ENCODE measurements around the gene KPNB1. TPM values are rescaled to one million over a fixed set of nuclear protein-coding genes. Genes with fewer than 3 reads are reported as not detected.

Gene KPNB1
- total RNA-seq, 1 experiment from 2014 or later: 742 TPM

GRCh38 chr17:47694581-47695428 lies 45.1 kb downstream of the KPNB1 start:
- Histone ChIP-seq H3K27ac (ENCODE audit: insufficient read length, low read depth, low read length) (no peak overlapping the region), H3K23ac (ENCODE audit: insufficient read length, low read depth, low read length) (no peak overlapping the region)

More at GRCh38 chr17:47694581-47695428, 45.1 kb downstream of the KPNB1 start:
- Mint-ChIP-seq H3K4me1 (peaks cover 28 to 42% of the 10 kb centered on the region in 2 experiments), H3K9me3 (no peaks in the 10 kb centered on the region; a peak in 1 of 5 replicates), H3K4me3 (peak overlapping the region; percentile 79 to 97), H3K27ac (peak overlapping the region in 2 of 3 experiments; percentile 4 to 22; a peak in 2 of 7 replicates), H3K36me3 (ENCODE audit: insufficient read depth in 1 of 3, low read depth in 3 of 3) (peaks cover 0 to 25% (median 13%) of the 10 kb centered on the region in 3 experiments; a peak in 6 of 7 replicates), H3K27me3 (ENCODE audit: low read depth) (peaks cover 2% of the 10 kb centered on the region; the same call in 1 of the 2 replicates)
- Histone ChIP-seq H2AK5ac (ENCODE audit: insufficient read length, low read length) (no peak overlapping the region), H3K9me3 (ENCODE audit: control insufficient read depth, low read depth, low read length) (no peaks in the 10 kb centered on the region), H2BK5ac (ENCODE audit: insufficient read length, low read length) (no peak overlapping the region), H3K4me1 (ENCODE audit: insufficient read depth, low read length) (peaks cover 14% of the 10 kb centered on the region; the same call in 1 of the 2 replicates), H3K23me2 (ENCODE audit: insufficient read length, low read depth, low read length, poor library complexity, severe bottlenecking) (peaks cover 14% of the 10 kb centered on the region), H2BK120ac (ENCODE audit: low read depth, low read length, poor library complexity, severe bottlenecking) (no peak overlapping the region), H3K79me1 (ENCODE audit: insufficient read depth, low read depth, low read length, poor library complexity, severe bottlenecking) (no peaks in the 10 kb centered on the region), H2BK20ac (ENCODE audit: low read depth, low read length, poor library complexity, severe bottlenecking) (no peak overlapping the region), H4K20me1 (ENCODE audit: control insufficient read depth, insufficient read depth, insufficient read length) (no peaks in the 10 kb centered on the region), H4K8ac (replicated peaks; ENCODE audit: insufficient read length, low read depth, low read length) (no peak overlapping the region), H2AFZ (ENCODE audit: low read length) (no peak overlapping the region), H3K9ac (ENCODE audit: extremely low read depth, insufficient read length, low read length) (no peak overlapping the region), H3K56ac (ENCODE audit: insufficient read length, low read depth, low read length) (no peak overlapping the region), H3K27me3 (ENCODE audit: insufficient read depth, low read length) (no peaks in the 10 kb centered on the region), H3K79me2 (ENCODE audit: insufficient read depth, low read length) (no peaks in the 10 kb centered on the region), H4K91ac (ENCODE audit: insufficient read length, low read depth, low read length) (no peak overlapping the region), H3T11ph (ENCODE audit: low read length) (no peak overlapping the region), H2BK15ac (ENCODE audit: low read depth, low read length) (no peak overlapping the region), H3K14ac (ENCODE audit: insufficient read depth, low read length) (no peak overlapping the region), H3K4ac (ENCODE audit: low read depth, low read length) (no peak overlapping the region), H3K4me2 (ENCODE audit: insufficient read depth, insufficient read length, low read length) (peak overlapping the region; percentile 57), H2BK12ac (ENCODE audit: insufficient read length, low read depth, low read length) (no peak overlapping the region), H4K5ac (ENCODE audit: insufficient read length, low read depth, low read length) (no peak overlapping the region), H3K18ac (ENCODE audit: insufficient read length, low read depth, low read length) (no peak overlapping the region)
- WGBS (ENCODE audit: extremely low coverage, insufficient read length, low lambda C conversion rate): no CpG with 5 or more reads among the region's 65 CpGs
- TF ChIP-seq CTCF (conservative IDR thresholded peaks at IDR 0.05): no peak
- peak; percentile 57 for DNase-seq
